Islet precursor cell (in vitro differentiated cells): Measurements from ENCODE around the gene SMPDL3B.

Source experiments
- DNase-seq: peaks from one replicate; pipeline ENCODE4 v3.0.0-alpha.2; 2018

The SMPDL3B gene

DNA sequence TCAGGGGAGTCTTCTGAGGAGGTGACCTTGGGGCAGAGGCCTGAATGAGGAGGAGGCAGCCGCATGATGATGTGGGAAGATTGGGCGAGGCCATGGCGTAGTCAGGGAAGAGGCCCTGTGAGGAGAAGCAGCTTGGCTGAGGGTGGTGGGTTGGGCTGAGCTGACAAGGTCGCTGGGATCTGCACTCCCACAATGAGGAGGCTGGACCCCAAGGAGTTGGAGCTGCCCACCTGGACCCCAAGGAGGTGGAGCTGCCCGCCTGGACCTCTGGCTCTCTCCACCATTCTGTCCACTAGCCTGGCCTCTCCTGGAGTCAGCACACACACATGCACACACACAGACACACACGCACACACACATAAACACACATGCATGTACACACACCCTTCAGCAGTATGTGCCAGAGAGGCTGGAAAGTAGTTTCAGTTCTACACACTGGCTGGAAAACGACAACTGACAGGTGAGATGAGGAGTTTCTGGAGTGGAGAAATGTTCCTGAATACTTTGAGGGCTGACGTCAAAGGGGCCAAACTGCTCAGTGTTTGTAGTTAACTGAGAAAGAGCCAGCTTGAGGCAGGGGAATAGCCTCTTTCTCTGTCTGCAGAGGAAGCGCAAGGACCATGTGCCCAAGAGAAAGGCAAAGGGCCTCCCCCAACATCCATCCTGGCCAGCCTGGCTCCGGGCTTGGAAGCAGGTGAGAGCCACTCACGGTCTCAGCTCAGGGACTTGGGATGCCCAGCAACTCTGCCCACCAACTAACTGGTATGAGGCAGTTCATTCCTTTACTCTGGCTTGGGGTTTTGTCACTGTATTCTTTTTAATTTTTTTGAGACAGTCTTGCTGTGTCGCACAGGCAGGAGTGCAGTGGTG is 7.1 kb downstream of the SMPDL3B start:
- DNase-seq: no peak

DNA sequence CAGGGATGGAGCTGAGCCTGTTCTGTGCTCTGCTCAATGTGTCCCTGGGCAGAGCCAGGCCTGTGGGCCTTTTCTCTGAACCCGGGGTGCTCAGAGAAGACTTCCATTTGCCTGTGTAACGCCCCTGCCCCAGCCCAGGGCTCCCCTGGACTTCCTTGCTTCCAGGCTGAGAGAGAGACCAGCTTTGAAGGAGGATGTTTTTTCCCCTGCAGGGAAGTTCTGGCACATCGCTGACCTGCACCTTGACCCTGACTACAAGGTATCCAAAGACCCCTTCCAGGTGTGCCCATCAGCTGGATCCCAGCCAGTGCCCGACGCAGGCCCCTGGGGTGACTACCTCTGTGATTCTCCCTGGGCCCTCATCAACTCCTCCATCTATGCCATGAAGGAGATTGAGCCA is 10.2 kb downstream of the SMPDL3B start:
- no peak for DNase-seq

DNA sequence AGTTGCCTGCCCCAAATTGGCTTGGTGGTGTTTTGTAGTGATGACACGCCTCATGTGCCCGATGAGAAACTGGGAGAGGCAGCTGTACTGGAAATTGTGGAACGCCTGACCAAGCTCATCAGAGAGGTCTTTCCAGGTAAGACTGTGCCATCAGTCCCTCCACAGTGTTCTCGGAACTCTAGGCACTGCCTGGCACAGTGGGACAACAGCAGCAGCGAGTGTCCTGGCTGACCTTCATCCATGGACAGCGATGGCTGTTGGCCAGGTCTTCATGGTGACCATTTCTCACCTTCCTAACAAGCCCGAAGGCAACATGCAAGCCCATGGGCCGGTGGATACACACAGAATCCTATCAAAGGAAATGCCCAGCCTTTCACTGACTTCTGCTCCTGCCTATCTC is 14.2 kb downstream of the SMPDL3B start:
- no peak for DNase-seq

DNA sequence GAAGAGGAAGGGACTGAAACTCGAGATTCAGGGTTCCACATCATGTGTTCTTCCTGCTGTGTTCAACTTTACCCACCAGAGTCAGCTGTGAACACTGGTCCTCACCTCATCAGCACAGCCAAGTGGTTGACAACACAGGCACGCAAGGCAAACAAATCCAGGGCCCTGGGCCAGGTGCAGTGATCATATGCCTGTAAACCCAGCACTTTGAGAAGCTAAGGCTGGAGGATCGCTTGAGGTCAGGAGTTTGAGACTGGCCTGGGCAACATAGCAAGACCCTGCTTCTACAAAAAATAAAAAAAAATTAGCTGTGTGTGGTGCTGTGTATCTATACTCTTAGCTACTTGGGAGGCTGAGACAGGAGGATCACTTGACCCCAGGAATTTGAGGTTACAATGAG is 16.6 kb downstream of the SMPDL3B start:
- DNase-seq: no peak

DNA sequence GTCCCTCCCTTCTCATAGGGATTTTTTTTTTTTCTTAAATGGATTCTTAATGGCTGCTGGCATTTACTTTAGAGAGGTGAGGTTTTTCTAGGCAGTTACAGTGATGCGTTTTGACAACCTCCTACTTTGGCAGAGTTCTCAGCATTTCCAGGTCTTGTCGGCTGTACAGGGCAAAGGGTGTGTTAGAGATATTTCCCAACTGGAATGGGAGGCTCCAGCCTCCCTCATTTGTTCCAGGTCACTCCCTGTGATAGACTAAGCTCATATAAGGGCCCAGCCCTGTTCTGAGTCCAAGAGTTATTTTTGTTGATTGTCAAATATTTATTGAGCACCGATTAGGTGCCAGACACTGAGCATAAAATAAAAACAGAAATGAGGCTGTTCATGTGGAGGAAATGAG is 17.3 kb downstream of the SMPDL3B start:
- DNase-seq: no peak

DNA sequence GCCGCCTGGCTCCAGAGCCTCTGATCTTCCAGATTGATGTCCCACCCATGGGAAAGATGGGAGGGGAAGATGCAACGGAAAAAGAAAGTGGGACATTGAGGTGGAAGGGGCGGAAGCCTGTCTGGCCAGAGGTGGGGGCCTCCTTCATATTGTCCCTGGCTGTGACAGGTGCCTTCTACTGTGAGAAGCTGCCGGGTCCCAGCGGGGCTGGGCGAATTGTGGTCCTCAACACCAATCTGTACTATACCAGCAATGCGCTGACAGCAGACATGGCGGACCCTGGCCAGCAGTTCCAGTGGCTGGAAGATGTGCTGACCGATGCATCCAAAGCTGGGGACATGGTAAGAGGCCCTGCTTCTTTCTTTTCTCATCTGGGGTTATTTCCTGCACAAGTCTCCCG is 19.4 kb downstream of the SMPDL3B start:
- DNase-seq: peak; percentile 39

DNA sequence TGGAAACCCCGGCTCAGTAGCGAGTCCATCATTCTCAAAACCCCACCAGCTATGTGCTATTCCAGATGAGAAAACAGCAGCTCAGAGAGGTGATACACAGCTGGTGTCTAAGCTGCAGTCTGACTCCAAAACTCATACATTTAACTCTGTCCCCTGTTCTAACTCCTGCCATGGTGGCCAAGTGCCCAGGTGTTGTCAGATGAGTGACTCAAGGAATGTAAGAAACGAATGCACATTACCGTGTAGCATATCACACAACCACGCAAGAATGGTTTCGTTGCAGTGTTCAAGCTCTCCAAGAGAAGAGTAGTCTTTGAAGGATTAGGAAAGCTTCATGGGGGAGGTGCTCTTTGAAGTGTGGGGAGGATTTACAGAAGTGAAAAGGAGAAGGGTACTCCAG is 20.3 kb downstream of the SMPDL3B start:
- peak; percentile 32 for DNase-seq

DNA sequence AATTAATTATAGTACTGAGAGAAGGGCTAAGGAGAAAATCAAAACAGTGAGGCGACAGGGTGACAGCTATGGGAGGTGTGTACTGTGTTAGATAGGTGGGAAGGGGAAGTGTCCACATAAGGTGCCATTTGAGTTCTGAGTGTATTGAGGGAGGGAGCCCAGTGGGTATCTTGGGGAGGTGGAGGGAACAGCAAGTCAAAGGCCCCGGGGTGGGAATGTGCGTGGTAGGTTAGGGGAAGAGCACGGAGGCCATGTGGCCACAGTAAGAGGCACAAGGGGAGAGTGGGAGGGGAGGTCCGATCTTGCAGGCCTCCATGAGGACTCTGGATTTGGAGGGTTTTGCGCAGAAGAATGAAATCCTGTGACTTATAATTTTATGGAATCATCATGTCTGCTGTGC is 22.0 kb downstream of the SMPDL3B start:
- peak; percentile 38 for DNase-seq

DNA sequence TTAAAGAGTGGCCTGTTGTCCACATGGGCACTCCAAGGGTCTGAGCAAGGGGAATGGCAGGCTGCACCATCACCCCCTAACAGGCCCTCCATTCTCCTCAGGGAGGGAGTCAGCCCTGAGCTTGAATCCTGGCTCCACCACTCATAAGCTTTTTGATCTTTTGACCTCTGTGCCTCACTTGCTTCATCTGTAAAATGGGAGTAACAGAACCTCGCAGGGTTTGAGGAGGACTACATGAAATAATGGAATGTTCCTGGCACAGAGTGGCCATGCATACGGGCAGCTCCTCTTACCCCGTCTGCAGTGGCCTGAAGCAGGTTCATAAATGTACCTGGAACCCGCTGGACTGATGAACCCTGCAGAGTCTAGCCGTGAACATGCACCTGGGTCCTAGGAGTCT is 22.9 kb downstream of the SMPDL3B start:
- no peak for DNase-seq

DNA sequence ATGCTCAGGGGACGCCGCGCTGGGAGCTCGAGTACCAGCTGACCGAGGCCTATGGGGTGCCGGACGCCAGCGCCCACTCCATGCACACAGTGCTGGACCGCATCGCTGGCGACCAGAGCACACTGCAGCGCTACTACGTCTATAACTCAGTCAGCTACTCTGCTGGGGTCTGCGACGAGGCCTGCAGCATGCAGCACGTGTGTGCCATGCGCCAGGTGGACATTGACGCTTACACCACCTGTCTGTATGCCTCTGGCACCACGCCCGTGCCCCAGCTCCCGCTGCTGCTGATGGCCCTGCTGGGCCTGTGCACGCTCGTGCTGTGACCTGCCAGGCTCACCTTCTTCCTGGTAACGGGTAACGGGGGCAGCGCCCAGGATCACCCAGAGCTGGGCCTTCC is 23.7 kb downstream of the SMPDL3B start:
- DNase-seq: peak; percentile 45

DNA sequence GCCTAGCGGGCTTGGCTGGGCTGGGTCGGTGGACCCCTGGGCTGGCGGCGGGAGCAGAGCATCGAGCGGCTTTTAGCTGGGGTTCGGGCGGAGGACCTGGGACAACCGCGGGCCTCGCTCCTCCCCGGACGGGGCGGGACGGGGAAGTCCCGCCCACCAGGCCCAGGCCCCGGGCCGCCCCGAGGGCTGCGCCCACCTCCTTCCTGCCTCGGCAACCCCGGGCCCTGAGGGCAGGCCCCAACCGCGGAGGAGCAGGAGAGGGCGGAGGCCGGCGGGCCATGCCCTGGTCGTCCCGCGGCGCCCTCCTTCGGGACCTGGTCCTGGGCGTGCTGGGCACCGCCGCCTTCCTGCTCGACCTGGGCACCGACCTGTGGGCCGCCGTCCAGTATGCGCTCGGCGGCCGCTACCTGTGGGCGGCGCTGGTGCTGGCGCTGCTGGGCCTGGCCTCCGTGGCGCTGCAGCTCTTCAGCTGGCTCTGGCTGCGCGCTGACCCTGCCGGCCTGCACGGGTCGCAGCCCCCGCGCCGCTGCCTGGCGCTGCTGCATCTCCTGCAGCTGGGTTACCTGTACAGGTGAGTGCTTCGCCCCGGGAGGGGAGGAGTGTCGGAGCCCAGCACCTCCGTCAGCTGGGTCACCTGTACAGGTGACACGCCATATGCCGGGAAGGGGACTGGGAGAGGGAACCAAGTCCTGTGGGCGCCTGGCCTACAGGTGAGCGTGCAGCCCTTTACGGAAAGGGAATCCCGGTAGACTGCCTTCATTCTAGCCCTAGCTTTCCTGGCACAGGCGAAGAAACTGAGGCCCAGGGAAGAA is 25.2 kb downstream of the SMPDL3B start, which contains the start of gene XKR8:
TSS of gene XKR8 (plus strand) at position 182 of the 812 bp plus-strand sequence. CDS start at position 279, 97 bp downstream.
- DNase-seq: peak; percentile 95

DNA sequence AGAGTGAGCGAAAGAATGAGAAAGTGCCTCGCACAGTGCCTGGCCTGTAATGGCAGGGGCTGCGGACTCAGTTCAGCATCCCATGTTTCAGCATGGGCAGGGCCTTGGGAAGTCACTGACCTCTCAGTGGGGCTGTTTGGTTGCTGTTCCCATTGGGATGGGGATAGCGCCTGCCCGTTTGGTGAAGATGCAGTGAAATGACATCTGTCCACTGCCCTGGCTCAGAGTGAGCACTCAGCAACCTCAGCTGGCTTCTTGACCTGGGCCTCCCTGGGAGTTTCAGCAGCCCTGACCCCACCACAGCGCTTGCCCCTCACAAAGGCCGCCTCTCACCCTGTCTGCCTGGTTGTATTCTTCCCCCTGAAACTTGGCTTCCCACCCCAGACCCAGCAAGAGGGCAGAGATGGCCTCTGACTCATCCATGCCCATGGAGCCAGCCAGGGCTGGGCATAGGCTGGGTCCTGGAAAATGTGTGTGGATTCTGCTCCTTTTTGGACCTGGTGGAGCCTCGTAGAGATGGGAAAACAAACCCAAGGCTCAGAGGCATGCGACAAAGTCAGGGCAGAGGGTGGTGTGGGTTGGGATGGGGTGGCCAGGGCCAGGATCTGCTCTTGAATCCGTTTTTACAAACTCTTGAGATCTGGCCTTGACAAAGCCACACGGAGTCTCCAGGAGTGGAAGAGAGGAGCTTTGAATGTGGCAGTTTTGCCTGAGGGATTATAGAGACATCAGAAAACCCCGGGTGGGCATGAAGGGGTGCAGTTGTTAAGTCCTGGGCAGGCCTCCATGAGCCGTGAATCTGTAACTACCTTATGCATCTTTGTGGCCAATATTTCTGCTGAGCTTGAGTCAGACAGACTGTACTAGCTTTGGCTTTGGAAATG is 26.2 kb downstream of the SMPDL3B start:
- DNase-seq: peak; percentile 50

DNA sequence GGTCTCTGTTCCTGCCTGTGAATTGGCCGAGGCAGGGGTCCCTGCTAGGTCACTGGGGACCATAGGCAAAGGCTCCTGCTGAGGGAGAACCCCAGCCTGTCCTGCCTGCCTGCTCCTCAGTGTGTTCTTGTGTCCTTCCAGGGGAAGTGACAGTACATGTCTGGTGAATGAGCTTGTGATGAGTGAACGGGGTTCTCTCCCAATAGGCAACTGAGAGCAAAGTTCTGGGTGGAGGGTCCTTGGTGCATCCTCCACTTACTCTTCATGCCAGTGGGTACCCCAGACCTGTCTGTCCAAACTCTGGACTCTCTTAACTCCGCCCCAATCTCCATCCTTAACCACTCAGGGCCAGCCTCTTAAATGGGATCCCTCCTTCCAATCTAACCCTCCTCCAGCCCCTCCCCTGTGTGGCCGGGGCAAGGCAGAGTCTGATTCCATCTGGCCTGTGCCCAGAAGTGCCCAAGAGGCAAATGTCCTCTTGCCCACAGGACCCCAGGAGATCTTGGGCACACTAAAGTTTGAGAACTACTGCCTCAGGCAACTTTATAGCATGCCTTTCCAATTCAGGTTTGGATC is 26.9 kb downstream of the SMPDL3B start:
- peak; percentile 49 for DNase-seq

DNA sequence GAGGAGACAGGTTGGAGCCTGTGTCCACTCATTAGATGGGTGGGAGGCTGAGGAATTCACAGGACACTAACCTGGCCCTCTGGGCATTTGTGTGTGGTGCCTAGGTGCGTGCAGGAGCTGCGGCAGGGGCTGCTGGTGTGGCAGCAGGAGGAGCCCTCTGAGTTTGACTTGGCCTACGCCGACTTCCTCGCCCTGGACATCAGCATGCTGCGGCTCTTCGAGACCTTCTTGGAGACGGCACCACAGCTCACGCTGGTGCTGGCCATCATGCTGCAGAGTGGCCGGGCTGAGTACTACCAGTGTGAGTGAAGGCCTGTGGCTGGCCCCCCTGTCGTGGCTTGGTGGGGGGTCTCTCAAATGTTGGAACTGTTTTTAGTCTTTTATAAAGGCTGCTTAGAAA is 28.6 kb downstream of the SMPDL3B start:
- peak; percentile 39 for DNase-seq

DNA sequence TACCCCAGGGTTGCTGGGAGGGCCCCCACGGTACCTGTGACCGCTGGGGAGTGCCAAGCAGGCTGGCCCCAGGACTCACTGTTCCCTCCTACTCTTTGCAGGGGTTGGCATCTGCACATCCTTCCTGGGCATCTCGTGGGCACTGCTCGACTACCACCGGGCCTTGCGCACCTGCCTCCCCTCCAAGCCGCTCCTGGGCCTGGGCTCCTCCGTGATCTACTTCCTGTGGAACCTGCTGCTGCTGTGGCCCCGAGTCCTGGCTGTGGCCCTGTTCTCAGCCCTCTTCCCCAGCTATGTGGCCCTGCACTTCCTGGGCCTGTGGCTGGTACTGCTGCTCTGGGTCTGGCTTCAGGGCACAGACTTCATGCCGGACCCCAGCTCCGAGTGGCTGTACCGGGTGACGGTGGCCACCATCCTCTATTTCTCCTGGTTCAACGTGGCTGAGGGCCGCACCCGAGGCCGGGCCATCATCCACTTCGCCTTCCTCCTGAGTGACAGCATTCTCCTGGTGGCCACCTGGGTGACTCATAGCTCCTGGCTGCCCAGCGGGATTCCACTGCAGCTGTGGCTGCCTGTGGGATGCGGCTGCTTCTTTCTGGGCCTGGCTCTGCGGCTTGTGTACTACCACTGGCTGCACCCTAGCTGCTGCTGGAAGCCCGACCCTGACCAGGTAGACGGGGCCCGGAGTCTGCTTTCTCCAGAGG is 31.8 kb downstream of the SMPDL3B start:
- DNase-seq: peak; percentile 91

DNA sequence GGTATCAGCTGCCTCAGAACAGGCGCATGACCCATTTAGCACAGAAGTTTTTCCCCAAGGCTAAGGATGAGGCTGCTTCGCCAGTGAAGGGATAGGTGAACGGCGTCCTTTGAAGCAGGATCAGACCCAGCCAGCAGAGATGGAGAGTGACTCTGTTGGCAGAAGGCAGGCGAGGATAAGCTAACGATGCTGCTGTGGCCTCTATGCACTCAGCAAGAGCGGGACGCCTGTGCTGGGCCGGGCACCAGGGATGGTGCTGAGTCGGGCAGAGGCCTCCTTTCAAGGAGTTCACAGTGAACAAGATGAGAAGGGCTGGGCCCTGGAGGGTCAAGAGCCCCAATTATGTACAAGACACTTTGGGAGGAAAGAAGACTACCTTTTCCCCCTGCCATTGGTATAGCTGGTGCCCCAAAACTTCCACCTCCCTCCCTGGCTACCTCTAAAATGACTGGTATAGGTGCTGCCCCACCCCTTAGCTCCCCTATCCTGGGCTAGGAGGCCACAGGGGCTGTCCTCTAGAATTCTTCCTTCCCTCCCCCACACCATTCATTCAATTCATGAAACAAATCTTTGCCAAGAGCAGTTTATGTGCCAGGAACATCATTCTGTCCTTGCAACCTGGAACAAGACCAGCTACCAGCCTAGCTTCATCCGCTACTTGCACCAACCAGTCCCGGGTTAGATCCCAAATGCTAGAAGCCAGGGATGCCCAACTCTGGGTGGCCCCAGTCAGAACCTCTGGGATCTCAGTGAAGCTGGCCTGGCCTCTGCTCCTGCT is 32.5 kb downstream of the SMPDL3B start:
- no peak for DNase-seq

DNA sequence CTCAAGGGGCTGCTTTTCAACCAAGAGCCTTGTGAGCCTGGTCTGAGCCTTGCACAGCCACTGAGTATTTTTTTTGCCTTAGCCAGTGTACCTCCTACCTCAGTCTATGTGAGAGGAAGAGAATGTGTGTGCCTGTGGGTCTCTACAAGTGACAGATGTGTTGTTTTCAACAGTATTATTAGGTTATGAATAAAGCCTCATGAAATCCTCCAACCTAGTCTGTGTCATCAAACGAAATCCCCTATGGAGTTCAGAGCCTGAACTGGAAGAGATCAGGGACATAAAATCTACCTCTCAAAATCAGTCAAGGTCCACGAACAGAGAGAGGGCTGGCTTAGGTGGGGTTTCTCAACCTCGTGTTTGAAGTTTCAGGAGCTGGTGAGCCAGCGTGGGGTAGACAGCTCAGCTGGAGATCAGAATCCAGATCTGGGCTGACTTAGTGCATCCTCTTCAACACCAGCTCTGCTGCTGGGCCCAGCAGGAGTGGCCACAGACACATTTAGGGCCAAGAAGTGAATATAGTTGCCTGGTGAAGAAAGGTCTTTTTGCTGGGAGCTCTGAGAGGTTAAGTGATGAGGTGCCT is 33.2 kb downstream of the SMPDL3B start:
- DNase-seq: peak; percentile 35

DNA sequence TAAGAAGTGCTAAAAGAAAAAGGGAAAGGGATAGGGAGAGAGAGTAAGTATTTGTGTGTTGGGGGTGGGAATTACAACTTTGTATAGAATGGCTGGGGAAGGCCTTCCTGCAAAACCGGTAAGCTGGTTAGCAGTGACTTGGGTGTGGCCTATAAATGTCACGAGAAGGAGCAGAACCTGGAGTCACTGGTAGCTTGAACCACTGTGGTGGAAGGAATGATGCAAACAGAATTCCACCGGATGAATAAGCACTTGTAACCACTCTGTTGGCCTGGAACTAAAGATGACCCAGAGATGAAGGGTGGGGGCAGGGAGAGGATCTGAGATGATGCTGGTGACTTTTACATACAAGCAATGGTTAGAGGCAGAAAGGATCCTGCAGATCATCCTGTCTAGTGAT is 33.9 kb downstream of the SMPDL3B start:
- peak; percentile 70 for DNase-seq

DNA sequence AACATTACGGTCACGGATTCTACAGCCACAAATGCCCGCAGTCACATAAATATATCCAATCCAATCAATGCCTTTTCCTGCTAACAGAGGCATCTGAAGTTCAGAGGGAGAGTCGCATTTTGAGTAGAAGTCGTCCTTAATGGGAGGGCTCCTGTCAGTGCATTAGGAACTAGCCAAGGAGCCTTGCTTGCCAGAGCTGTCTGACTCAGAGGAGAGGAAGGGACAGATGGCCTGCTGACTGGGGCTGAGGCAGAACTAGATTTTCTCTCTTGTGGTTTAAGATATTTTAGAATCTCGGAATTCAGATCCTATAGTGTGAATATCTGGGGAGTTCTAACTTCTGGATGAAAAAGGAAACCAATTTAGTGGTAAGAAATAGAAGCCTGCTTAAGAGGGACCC is 35.6 kb downstream of the SMPDL3B start:
- DNase-seq: peak; percentile 64

DNA sequence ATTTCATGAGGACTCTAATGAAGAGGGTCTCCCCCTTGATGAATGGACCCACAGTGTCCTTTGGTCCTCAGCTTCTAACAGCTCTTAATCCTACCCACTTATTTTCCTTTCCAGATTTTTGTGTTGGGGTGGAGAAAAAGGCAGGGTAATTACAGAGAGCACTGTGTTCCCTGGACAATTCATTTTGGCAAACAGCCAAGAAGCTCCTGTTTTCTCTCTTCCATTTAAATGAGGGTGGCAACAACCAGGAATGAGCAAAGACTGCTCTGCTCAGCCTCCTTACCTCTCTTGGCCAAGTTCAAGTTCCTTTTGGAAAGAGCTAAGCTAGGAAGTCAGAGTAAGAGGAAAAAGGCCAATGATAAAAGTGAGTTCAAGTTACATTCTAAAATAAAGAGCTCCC is 36.9 kb downstream of the SMPDL3B start:
- no peak for DNase-seq

DNA sequence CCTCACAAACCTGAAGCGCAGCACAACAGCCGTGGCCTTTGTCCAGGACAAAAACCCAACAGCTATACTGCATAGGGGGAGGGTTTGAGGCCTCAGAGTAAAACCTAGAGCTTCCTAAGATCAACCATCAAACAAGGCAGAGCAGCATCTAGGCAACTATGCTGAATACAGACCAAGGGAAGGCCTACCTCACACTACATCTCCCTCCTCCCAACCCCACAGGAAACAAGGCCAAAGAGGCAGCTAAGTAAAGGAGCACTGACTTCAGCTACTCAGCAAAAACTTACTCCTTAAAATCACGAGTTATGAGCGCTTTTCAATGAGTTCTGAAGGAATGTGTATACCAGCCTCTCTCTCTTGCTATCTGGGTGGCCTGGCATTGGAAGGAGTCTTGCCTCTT is 37.3 kb downstream of the SMPDL3B start:
- no peak for DNase-seq
